Mesodermal cell (in vitro differentiated cells): ENCODE data around the gene PPIH.
A peak's percentile ranks its signal among the peaks of the same experiment; 100 is the strongest.
"Not testable (repeated sequence)": the region's sequence is repeated elsewhere in the genome, so short reads cannot be mapped to it uniquely, and the experiment has no call there.

Experiments
- H3K27ac ChIP-seq: 2 replicates; pipeline ENCODE4 v1.7.0; 2013; ENCODE audit warnings: mild to moderate bottlenecking, low read depth, low read length, moderate library complexity; ENCODE audit not compliant: severe bottlenecking
- H3K36me3 ChIP-seq: 2 replicates; pipeline ENCODE4 v1.7.1; 2013; ENCODE audit warnings: mild to moderate bottlenecking, low read length, moderate library complexity; ENCODE audit not compliant: control insufficient read depth, insufficient read depth
- H3K4me1 ChIP-seq: one replicate; pipeline ENCODE4 v1.7.1; 2013; ENCODE audit warnings: mild to moderate bottlenecking, low read length; ENCODE audit not compliant: insufficient read depth, control insufficient read depth, poor library complexity, severe bottlenecking
- H3K4me3 ChIP-seq: 2 replicates; pipeline ENCODE4 v1.7.0; 2013; ENCODE audit warnings: low read length, control low read depth, mild to moderate bottlenecking; ENCODE audit not compliant: insufficient read depth, poor library complexity, severe bottlenecking; ENCODE audit errors: extremely low read depth
- H3K9me3 ChIP-seq: 2 replicates; pipeline ENCODE4 v1.7.1; 2013; ENCODE audit warnings: mild to moderate bottlenecking, low read length, moderate library complexity; ENCODE audit not compliant: control insufficient read depth
- WGBS, 2 experiments: methylation state at CpG; one replicate each; pipeline ENCODE4 v1.1.5; 2013; ENCODE audit warnings: missing lambda C conversion rate in 2 of 2; ENCODE audit not compliant: insufficient coverage in 2 of 2; 5-methylcytosine and 5-hydroxymethylcytosine counted together

The PPIH gene

GRCh38 chr1:42682484-42682738 lies 24.2 kb downstream of the PPIH start:
- Histone ChIP-seq H3K4me1 (peaks cover 15% of the 10 kb centered on the region), H3K4me3 (peak overlapping the region; percentile 77), H3K36me3 (peaks cover 43% of the 10 kb centered on the region)
- H3K9me3 ChIP-seq, H3K27ac ChIP-seq: not testable (repeated sequence)
- 0% methylated on average over 5 to 17 of the region's 33 CpGs for WGBS, 2 experiments

- Histone ChIP-seq H3K4me3 (peak overlapping the region; percentile 77), H3K27ac (peak overlapping the region; percentile 37), H3K36me3 (peaks cover 49% of the 10 kb centered on the region), H3K4me1 (peaks cover 15% of the 10 kb centered on the region), H3K9me3 (no peaks in the 10 kb centered on the region)
- WGBS, 2 experiments, result 0% methylated on average over 37 to 56 of the region's 103 CpGs
These were observed 24.7 kb downstream of the PPIH start for GRCh38 chr1:42682739-42683531.

- no peak overlapping the region for H3K27ac ChIP-seq
- peaks cover 15% of the 10 kb centered on the region for H3K4me1 ChIP-seq
- H3K36me3 ChIP-seq, result peaks cover 60% of the 10 kb centered on the region
- 0 to 3% methylated on average over 1 to 5 of the region's 5 CpGs for WGBS, 2 experiments
- H3K9me3 ChIP-seq, result no peaks in the 10 kb centered on the region
- H3K4me3 ChIP-seq, result peak overlapping the region; percentile 77
These were observed 25.9 kb downstream of the PPIH start for GRCh38 chr1:42684139-42684538.

GRCh38 chr1:42686418-42686817 lies 28.2 kb downstream of the PPIH start:
- WGBS, 2 experiments, result 100% methylated on average over 1 of the region's 4 CpGs
- Histone ChIP-seq H3K36me3 (peaks cover 72% of the 10 kb centered on the region), H3K4me3 (no peak overlapping the region), H3K4me1 (peaks cover 15% of the 10 kb centered on the region), H3K9me3 (no peaks in the 10 kb centered on the region), H3K27ac (no peak overlapping the region)

GRCh38 chr1:42689912-42690311 lies 31.7 kb downstream of the PPIH start:
- peaks cover 84% of the 10 kb centered on the region for H3K36me3 ChIP-seq
- H3K4me1 ChIP-seq, result peaks cover 10% of the 10 kb centered on the region
- 93 to 100% methylated on average over 2 of the region's 3 CpGs for WGBS, 2 experiments

DNA sequence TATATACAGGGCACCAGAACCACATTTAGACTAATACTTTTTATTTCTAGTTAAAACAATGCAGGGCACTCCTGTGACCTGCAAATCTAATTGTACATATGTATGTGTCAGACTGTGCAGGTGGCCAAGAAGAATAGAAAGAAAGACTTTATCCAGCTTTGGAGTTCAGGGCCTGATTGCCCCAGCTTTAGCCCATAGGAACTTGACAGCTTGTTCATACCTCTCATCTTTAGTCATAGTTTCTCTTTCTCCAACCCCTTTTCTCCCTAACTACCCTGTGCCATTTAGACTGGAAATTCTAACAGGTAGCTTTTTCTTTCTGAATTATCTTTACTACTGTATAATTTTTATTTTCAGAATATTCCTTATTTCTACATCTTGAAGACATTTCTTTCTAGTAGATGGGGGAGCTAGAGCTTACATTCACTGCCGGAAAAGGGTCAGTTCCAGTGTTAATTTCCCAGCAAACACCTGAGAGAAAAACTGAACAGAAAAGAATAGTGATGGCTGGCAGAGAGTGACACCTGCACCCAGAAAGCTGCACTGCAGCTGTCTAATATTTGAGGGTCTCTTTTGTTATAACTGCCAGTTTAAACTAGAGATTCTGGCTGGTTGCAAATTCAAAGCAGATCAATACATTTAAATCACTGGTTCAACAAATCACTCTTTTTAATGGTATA lies 32.4 kb downstream of the PPIH start:
- H3K4me1 ChIP-seq, result peaks cover 7% of the 10 kb centered on the region
- H3K36me3 ChIP-seq, result peaks cover 84% of the 10 kb centered on the region
- H3K4me3 ChIP-seq, result no peak overlapping the region
- H3K27ac ChIP-seq, result no peak overlapping the region
- no peaks in the 10 kb centered on the region for H3K9me3 ChIP-seq
- WGBS, 2 experiments, result no CpG with 5 or more reads among the region's 1 CpG

More at GRCh38 chr1:42689912-42690311, 31.7 kb downstream of the PPIH start:
- Histone ChIP-seq H3K27ac (no peak overlapping the region), H3K4me3 (no peak overlapping the region), H3K9me3 (no peaks in the 10 kb centered on the region)

GRCh38 chr1:42691157-42691498 lies 32.9 kb downstream of the PPIH start:
- H3K4me3 ChIP-seq, result no peak overlapping the region
- H3K9me3 ChIP-seq, result no peaks in the 10 kb centered on the region
- peaks cover 85% of the 10 kb centered on the region for H3K36me3 ChIP-seq
- WGBS, 2 experiments, result 100% methylated on average over 1 of the region's 4 CpGs
- H3K4me1 ChIP-seq, result peaks cover 2% of the 10 kb centered on the region
- no peak overlapping the region for H3K27ac ChIP-seq

DNA sequence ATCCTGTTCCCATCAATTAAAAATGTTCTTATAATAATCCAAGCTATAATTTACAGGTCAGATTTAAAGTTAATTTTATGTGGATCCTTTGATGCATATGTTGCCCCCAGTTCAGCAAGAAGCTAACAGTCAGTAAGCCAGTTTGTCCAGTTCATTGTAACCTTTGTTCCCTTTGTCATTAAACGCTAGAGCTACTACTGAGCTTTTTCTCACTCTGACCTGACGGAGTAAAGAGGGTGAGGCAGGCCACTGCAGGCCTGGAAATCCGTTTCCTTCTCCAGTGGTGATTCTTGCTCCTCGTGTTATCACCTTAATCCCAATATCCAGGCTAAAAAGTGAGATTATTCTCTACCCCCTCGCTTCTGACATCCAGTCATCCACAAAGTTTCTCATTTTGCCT lies 34.2 kb downstream of the PPIH start:
- Histone ChIP-seq H3K4me1 (no peaks in the 10 kb centered on the region), H3K36me3 (peaks cover 86% of the 10 kb centered on the region), H3K4me3 (no peak overlapping the region), H3K9me3 (no peaks in the 10 kb centered on the region), H3K27ac (no peak overlapping the region)
- 41 to 56% methylated on average over 5 of the region's 5 CpGs for WGBS, 2 experiments

GRCh38 chr1:42692911-42693310 lies 34.7 kb downstream of the PPIH start:
- Histone ChIP-seq H3K36me3 (peaks cover 86% of the 10 kb centered on the region), H3K4me1 (no peaks in the 10 kb centered on the region), H3K27ac (no peak overlapping the region), H3K9me3 (no peaks in the 10 kb centered on the region), H3K4me3 (no peak overlapping the region)
- no CpG with 5 or more reads among the region's 2 CpGs for WGBS, 2 experiments

DNA sequence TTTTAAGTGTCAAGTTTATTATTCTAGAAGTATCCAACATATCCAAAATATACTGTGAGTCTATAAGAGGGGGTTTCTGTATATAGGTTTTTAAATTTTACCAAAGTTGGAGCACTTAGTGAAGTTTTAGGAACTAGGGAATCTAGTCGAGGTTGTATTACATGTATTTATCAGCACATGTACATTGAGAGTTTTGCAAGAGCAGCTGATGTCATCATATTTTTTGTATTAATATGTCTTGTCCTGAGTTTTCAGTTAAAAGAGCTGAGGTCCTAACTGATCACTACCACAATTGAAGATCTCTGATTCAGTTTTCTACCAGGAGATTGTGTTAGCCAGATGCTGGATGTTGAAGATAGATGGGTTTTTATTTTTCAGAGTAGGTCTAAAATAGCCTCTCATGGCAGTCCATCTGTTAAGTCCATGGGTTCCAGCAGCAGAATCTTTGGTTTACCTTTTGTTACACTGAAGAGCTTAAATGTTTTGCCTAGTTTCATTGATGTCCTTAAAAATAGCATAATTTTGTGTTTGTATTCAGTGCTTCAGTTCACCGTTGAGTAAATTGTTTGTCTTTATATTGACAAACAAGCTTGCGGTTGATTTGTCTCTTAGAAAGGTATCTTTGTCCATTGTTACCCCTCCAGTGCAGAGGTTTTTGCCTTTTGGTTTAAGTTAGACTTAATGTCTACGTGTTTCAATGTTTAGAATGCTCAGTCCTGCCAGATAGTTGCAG lies 40.0 kb downstream of the PPIH start:
- no peak overlapping the region for H3K27ac ChIP-seq
- no peaks in the 10 kb centered on the region for H3K4me1 ChIP-seq
- peaks cover 98% of the 10 kb centered on the region for H3K36me3 ChIP-seq
- H3K4me3 ChIP-seq, result no peak overlapping the region
- 100% methylated on average over 2 to 3 of the region's 4 CpGs for WGBS, 2 experiments
- H3K9me3 ChIP-seq, result no peaks in the 10 kb centered on the region

DNA sequence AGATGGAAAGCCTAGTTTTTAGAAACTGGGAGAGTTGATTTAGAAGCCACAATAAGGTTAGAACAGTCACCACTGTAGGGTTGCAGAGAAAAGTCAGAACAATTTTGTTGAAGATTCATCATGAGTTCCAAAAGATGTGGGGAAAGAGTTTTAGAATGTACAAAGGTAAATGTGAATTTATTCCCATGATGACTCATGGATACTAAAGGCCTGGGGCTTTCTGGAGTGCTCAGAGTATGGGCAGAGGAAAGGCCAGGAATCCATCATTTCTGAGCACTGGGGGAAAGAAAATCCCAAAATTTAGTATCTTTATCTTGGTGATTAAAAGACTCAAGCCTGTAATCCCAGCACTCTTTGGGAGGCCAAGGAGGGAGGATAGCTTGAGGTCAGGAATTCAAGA lies 41.8 kb downstream of the PPIH start:
- no peak overlapping the region for H3K4me3 ChIP-seq
- H3K27ac ChIP-seq, result no peak overlapping the region
- H3K36me3 ChIP-seq, result peaks cover 98% of the 10 kb centered on the region
- no peaks in the 10 kb centered on the region for H3K9me3 ChIP-seq
- H3K4me1 ChIP-seq, result no peaks in the 10 kb centered on the region
